IMR-90 (cell line): ENCODE measurements around the gene MRPL51.

Source experiments
- BHLHE40 ChIP-seq: fragments of 150-350 bp; IDR thresholded peaks from 2 replicates; pipeline ENCODE4 v1.6.1; 2016; ENCODE audit warnings: mild to moderate bottlenecking, low read depth, low read length
- CEBPB ChIP-seq: IDR thresholded peaks from 2 replicates; pipeline ENCODE4 v1.6.1; 2012; ENCODE audit warnings: low read depth, low read length, improper control_type of control experiment
- CTCF ChIP-seq: conservative IDR thresholded peaks from 2 replicates; pipeline ENCODE4 v1.5.1; 2012; ENCODE audit warnings: mild to moderate bottlenecking, low read depth, low read length, improper control_type of control experiment
- MAFK ChIP-seq: IDR thresholded peaks from 2 replicates; pipeline ENCODE4 v1.6.1; 2012; ENCODE audit warnings: low read depth, low read length, improper control_type of control experiment
- MXI1 ChIP-seq: IDR thresholded peaks from 2 replicates; pipeline ENCODE4 v1.6.1; 2012; ENCODE audit warnings: low read depth, mild to moderate bottlenecking, low read length, moderate library complexity, borderline replicate concordance
- POLR2A ChIP-seq: IDR thresholded peaks from 2 replicates; pipeline ENCODE4 v1.6.1; 2012; ENCODE audit warnings: mild to moderate bottlenecking, low read depth, low read length
- RFX5 ChIP-seq: IDR thresholded peaks from 2 replicates; pipeline ENCODE4 v1.8.0; 2012; ENCODE audit warnings: low read depth, mild to moderate bottlenecking, low read length, moderate library complexity
- SMC3 ChIP-seq: fragments of 150-350 bp; IDR thresholded peaks from 2 replicates; pipeline ENCODE4 v1.6.1; 2016; ENCODE audit warnings: low read depth, mild to moderate bottlenecking, antibody characterized with exemption, low read length, moderate library complexity
- USF2 ChIP-seq: fragments of 150-350 bp; IDR thresholded peaks from 2 replicates; pipeline ENCODE4 v1.6.1; 2017; ENCODE audit warnings: mild to moderate bottlenecking, antibody characterized with exemption, low read length, low read depth

- no peak for TF ChIP-seq CEBPB
- peak; percentile 90 for TF ChIP-seq MXI1
- TF ChIP-seq CTCF = 0 out of 2 replicates have a peak, but pooled peaks have one; percentile 5
- TF ChIP-seq POLR2A = peak; percentile 74; the same call in 1 of the 2 replicates
- no peak for TF ChIP-seq RFX5
- no peak for TF ChIP-seq USF2
- peak; percentile 16; the same call in 1 of the 2 replicates for TF ChIP-seq MAFK
- no peak for TF ChIP-seq SMC3
- peak; percentile 71; the same call in 1 of the 2 replicates for TF ChIP-seq BHLHE40
These were observed 39.2 kb upstream of the MRPL51 start for GRCh38 chr12:6532051-6532926.
